ENCODE measurements around the gene CAPZA1. TPM values are rescaled to one million over a fixed set of nuclear protein-coding genes. Genes with fewer than 3 reads are reported as not detected.
A peak's percentile ranks its signal among the peaks of the same experiment; 100 is the strongest.
"Not testable (repeated sequence)": the region's sequence is repeated elsewhere in the genome, so short reads cannot be mapped to it uniquely, and the experiment has no call there.

CAPZA1 gene
- total RNA-seq, 1 donor from 2014 or later, result 239 TPM

DNA sequence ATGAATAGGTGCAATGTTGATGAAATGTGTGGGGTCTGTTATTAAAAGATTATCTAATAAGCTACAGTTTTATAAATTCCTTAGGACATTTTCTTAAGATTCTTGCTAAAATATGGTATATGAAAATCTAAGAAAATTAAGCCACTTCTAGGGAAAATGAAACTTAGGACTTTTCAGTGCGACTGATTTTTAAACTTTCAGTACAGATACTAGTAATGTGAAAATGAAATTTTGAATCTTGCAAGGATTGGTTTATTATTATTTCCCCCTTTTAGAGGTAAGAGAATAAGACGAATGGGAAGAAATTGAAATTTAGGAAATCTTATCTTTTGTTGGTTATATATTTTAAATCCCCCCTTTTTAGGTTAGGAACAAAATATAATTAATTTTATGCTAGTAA, 16.4 kb downstream of the CAPZA1 start:
- Mint-ChIP-seq H3K4me3 (no peak overlapping the region), H3K4me1 (ENCODE audit: low read depth) (peaks cover 62% of the 10 kb centered on the region), H3K36me3 (ENCODE audit: low read depth) (peaks cover 27% of the 10 kb centered on the region), H3K9me3 (no peaks in the 10 kb centered on the region), H3K27ac (peak overlapping the region; percentile 40), H3K27me3 (ENCODE audit: insufficient read depth) (no peaks in the 10 kb centered on the region)
- no peak for DNase-seq (ENCODE audit: low spot score)
- intact Hi-C loops (cut with micrococcal nuclease), result loop anchor here (1.0 kb wide), 1 partner anchor 14 kb away; no protein-coding TSS in a partner anchor

- Mint-ChIP-seq H3K27me3 (ENCODE audit: insufficient read depth) (no peaks in the 10 kb centered on the region), H3K36me3 (ENCODE audit: low read depth) (peaks cover 20% of the 10 kb centered on the region), H3K27ac (no peak overlapping the region), H3K4me3 (no peak overlapping the region), H3K4me1 (ENCODE audit: low read depth) (peaks cover 55% of the 10 kb centered on the region), H3K9me3 (no peaks in the 10 kb centered on the region)
- intact Hi-C loops (cut with micrococcal nuclease), result loop anchor here (1.0 kb wide), 1 partner anchor 14 kb away; no protein-coding TSS in a partner anchor
- no peak for DNase-seq (ENCODE audit: low spot score)
Measured at GRCh38 chr1:112636597-112637253, 17.1 kb downstream of the CAPZA1 start.

- no peak overlapping the region for H3K4me3 Mint-ChIP-seq
- H3K27me3 Mint-ChIP-seq (ENCODE audit: insufficient read depth), result no peaks in the 10 kb centered on the region
- intact Hi-C loops (cut with micrococcal nuclease), result no loop called here
- H3K27ac Mint-ChIP-seq, result peak overlapping the region; percentile 46
- DNase-seq (ENCODE audit: low spot score), result no peak
- H3K4me1 Mint-ChIP-seq (ENCODE audit: low read depth), result peaks cover 48% of the 10 kb centered on the region
- H3K36me3 Mint-ChIP-seq (ENCODE audit: low read depth), result peaks cover 21% of the 10 kb centered on the region
- no peaks in the 10 kb centered on the region for H3K9me3 Mint-ChIP-seq
Measured at GRCh38 chr1:112637254-112638109, 17.9 kb downstream of the CAPZA1 start.

- Mint-ChIP-seq H3K4me3 (no peak overlapping the region), H3K36me3 (ENCODE audit: low read depth) (peaks cover 20% of the 10 kb centered on the region), H3K27me3 (ENCODE audit: insufficient read depth) (no peaks in the 10 kb centered on the region), H3K9me3 (no peaks in the 10 kb centered on the region), H3K27ac (no peak overlapping the region), H3K4me1 (ENCODE audit: low read depth) (peaks cover 43% of the 10 kb centered on the region)
- intact Hi-C loops (cut with micrococcal nuclease), result no loop called here
- no peak for DNase-seq (ENCODE audit: low spot score)
Measured at GRCh38 chr1:112638110-112638428, 18.4 kb downstream of the CAPZA1 start.

- DNase-seq (ENCODE audit: low spot score); H3K27ac Mint-ChIP-seq; H3K9me3 Mint-ChIP-seq; intact Hi-C loops (cut with micrococcal nuclease); H3K4me3 Mint-ChIP-seq; H3K27me3 Mint-ChIP-seq (ENCODE audit: insufficient read depth): not testable (repeated sequence)
- H3K36me3 Mint-ChIP-seq (ENCODE audit: low read depth), result peaks cover 14% of the 10 kb centered on the region
- peaks cover 31% of the 10 kb centered on the region for H3K4me1 Mint-ChIP-seq (ENCODE audit: low read depth)
Measured at GRCh38 chr1:112640437-112640836, 20.8 kb downstream of the CAPZA1 start.

GRCh38 chr1:112643080-112643479, 23.4 kb downstream of the CAPZA1 start:
- no peak overlapping the region for H3K27ac Mint-ChIP-seq
- H3K36me3 Mint-ChIP-seq (ENCODE audit: low read depth), result peaks cover 23% of the 10 kb centered on the region
- no peak for DNase-seq (ENCODE audit: low spot score)
- no peaks in the 10 kb centered on the region for H3K9me3 Mint-ChIP-seq
- no peak overlapping the region for H3K4me3 Mint-ChIP-seq
- no peaks in the 10 kb centered on the region for H3K27me3 Mint-ChIP-seq (ENCODE audit: insufficient read depth)
- intact Hi-C loops (cut with micrococcal nuclease), result no loop called here
- peaks cover 16% of the 10 kb centered on the region for H3K4me1 Mint-ChIP-seq (ENCODE audit: low read depth)

- H3K4me3 Mint-ChIP-seq, result no peak overlapping the region
- DNase-seq (ENCODE audit: low spot score), result no peak
- peaks cover 19% of the 10 kb centered on the region for H3K4me1 Mint-ChIP-seq (ENCODE audit: low read depth)
- H3K27me3 Mint-ChIP-seq (ENCODE audit: insufficient read depth), result no peaks in the 10 kb centered on the region
- H3K36me3 Mint-ChIP-seq (ENCODE audit: low read depth), result peaks cover 45% of the 10 kb centered on the region
- no peaks in the 10 kb centered on the region for H3K9me3 Mint-ChIP-seq
- intact Hi-C loops (cut with micrococcal nuclease), result loop anchor here (2.0 kb wide), 1 partner anchor 13 kb away; no protein-coding TSS in a partner anchor
- H3K27ac Mint-ChIP-seq, result no peak overlapping the region
Measured at GRCh38 chr1:112646225-112646624, 26.6 kb downstream of the CAPZA1 start.

- Mint-ChIP-seq H3K4me3 (no peak overlapping the region), H3K4me1 (ENCODE audit: low read depth) (peaks cover 15% of the 10 kb centered on the region), H3K36me3 (ENCODE audit: low read depth) (peaks cover 43% of the 10 kb centered on the region), H3K27ac (peak overlapping the region; percentile 13), H3K27me3 (ENCODE audit: insufficient read depth) (no peaks in the 10 kb centered on the region), H3K9me3 (no peaks in the 10 kb centered on the region)
- intact Hi-C loops (cut with micrococcal nuclease), result loop anchor here (1.0 to 2.0 kb wide), 2 partner anchors 9 to 16 kb away; no protein-coding TSS in a partner anchor
- no peak for DNase-seq (ENCODE audit: low spot score)
Measured at GRCh38 chr1:112651205-112651604, 31.6 kb downstream of the CAPZA1 start.

DNA sequence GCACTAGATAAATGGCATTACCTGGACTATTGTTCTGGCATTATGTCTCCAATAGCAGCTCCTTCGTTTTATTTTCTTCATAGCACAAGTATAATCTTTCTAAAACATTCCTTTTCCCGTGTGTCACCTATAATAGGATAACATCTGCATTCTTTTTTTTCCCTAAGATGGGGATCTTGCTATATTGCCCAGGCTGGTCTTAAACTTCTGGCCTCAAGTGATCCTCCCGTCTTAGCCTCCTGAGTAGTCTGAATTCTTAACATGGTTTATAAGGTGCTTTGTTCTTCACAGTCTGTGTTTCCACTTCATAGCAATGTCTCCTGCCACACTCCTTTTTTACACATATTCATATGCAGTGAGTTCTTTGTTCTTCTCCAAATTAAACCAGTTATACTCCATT, 46.2 kb downstream of the CAPZA1 start:
- DNase-seq (ENCODE audit: low spot score), result no peak
- Mint-ChIP-seq H3K36me3 (ENCODE audit: low read depth) (peaks cover 63% of the 10 kb centered on the region), H3K4me1 (ENCODE audit: low read depth) (peaks cover 28% of the 10 kb centered on the region), H3K9me3 (no peaks in the 10 kb centered on the region), H3K27ac (no peak overlapping the region), H3K27me3 (ENCODE audit: insufficient read depth) (no peaks in the 10 kb centered on the region), H3K4me3 (no peak overlapping the region)
- intact Hi-C loops (cut with micrococcal nuclease), result loop anchor here (2.0 kb wide), 2 partner anchors 15 to 39 kb away; no protein-coding TSS in a partner anchor

- H3K4me3 Mint-ChIP-seq, result no peak overlapping the region
- DNase-seq (ENCODE audit: low spot score), result no peak
- peaks cover 28% of the 10 kb centered on the region for H3K4me1 Mint-ChIP-seq (ENCODE audit: low read depth)
- no peaks in the 10 kb centered on the region for H3K9me3 Mint-ChIP-seq
- intact Hi-C loops (cut with micrococcal nuclease), result loop anchor here (2.0 kb wide), 2 partner anchors 16 to 38 kb away; no protein-coding TSS in a partner anchor
- peak overlapping the region; percentile 76 for H3K27ac Mint-ChIP-seq
- H3K27me3 Mint-ChIP-seq (ENCODE audit: insufficient read depth), result no peaks in the 10 kb centered on the region
- peaks cover 66% of the 10 kb centered on the region for H3K36me3 Mint-ChIP-seq (ENCODE audit: low read depth)
Measured at GRCh38 chr1:112666946-112667345, 47.3 kb downstream of the CAPZA1 start.

DNA sequence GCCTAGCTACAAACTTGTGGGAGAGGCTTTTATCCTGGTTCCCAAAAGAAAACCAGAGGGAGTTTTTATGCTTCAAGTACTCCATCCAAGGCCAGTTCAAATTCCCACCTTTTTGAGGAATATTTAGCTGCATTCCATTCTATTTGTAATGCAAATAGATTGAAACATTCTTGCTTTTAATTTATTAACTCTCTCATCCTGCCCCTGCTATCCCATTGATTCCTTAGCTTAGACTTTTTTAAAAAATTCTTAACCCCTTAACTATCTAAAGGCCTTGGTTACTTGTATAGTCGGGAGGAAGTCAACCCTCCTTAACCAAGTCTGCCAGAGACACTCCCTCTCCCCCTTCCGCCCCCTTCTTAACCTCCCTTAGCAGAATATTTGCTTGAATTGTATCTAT, 52.4 kb downstream of the CAPZA1 start:
- no peaks in the 10 kb centered on the region for H3K27me3 Mint-ChIP-seq (ENCODE audit: insufficient read depth)
- H3K36me3 Mint-ChIP-seq (ENCODE audit: low read depth), result peaks cover 67% of the 10 kb centered on the region
- DNase-seq (ENCODE audit: low spot score), result no peak
- H3K27ac Mint-ChIP-seq, result no peak overlapping the region
- intact Hi-C loops (cut with micrococcal nuclease), result loop anchor here (10.0 kb wide), 1 partner anchor 167 kb away; the partner anchor contains the start of gene WNT2B
- H3K9me3 Mint-ChIP-seq, result no peaks in the 10 kb centered on the region
- no peak overlapping the region for H3K4me3 Mint-ChIP-seq
- peaks cover 59% of the 10 kb centered on the region for H3K4me1 Mint-ChIP-seq (ENCODE audit: low read depth)

GRCh38 chr1:112672842-112673241, 53.2 kb downstream of the CAPZA1 start:
- peaks cover 59% of the 10 kb centered on the region for H3K36me3 Mint-ChIP-seq (ENCODE audit: low read depth)
- intact Hi-C loops (cut with micrococcal nuclease), result loop anchor here (10.0 kb wide), 1 partner anchor 168 kb away; the partner anchor contains the start of gene WNT2B
- peaks cover 62% of the 10 kb centered on the region for H3K4me1 Mint-ChIP-seq (ENCODE audit: low read depth)
- no peaks in the 10 kb centered on the region for H3K9me3 Mint-ChIP-seq
- peak overlapping the region; percentile 62 for H3K4me3 Mint-ChIP-seq
- H3K27ac Mint-ChIP-seq, result peak overlapping the region; percentile 60
- no peak for DNase-seq (ENCODE audit: low spot score)
- H3K27me3 Mint-ChIP-seq (ENCODE audit: insufficient read depth), result no peaks in the 10 kb centered on the region

All from activated T-helper 1 cell treated with anti-CD3 and anti-CD28 coated beads, Interleukin-12 subunit alpha, Interleukin-12 subunit beta, Interleukin-2, Interleukin-4 antibody, amounts not matched to agents 30 ng/mL and 10 ng/mL and 1 ng/mL, durations not matched to agents 14 hours and 24 hours and 36 hours (primary cell).